GM13977 (cell line): ENCODE data around the gene TULP3.

Experiments used
- DNase-seq: peaks from one replicate; pipeline ENCODE4 v3.0.0; 2012; ENCODE audit warnings: low spot score
- CTCF ChIP-seq: IDR thresholded peaks from 2 replicates; pipeline ENCODE4 v1.5.1; 2012; ENCODE audit warnings: mild to moderate bottlenecking, control low read depth; ENCODE audit not compliant: insufficient read depth; ENCODE audit errors: extremely low read depth, missing control alignments
- in situ Hi-C: fragments of 300-500 bp; cut with MboI; formaldehyde crosslinking; loops from one replicate; pipeline ENCODE4 v1.12.0; 2022; ENCODE audit warnings: low sequenced_read_pairs, low pct_unique_long_range_greater_than_20kb, mixed read lengths, inconsistent platforms; ENCODE audit not compliant: unreplicated experiment

The TULP3 gene

DNA sequence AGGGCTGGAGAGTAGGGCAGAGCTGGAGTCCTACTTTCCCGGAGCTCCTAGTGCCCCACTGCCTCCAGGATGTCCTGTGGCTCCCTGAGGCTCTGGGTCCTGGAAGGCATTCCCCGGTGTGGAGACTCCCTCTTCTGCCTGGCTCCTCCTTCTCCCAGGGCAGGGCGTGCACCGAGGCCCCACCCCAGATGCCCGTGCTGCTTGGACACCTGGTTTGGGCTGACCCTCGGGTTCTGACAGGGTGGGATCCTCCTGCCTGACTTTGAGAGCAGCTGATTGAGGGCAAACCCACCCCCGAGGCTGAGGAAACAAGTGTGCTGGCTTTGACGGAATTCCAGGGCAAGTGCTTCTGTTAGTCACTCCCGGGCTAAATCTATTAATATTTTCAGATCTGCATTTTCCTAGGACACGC, 83.9 kb downstream of the TULP3 start:
- no peak for TF ChIP-seq CTCF
- no peak for DNase-seq
- in situ Hi-C loops = no loop called here

GRCh38 chr12:2976581-2976996, 85.9 kb downstream of the TULP3 start:
- TF ChIP-seq CTCF = no peak
- no peak for DNase-seq
- in situ Hi-C loops = no loop called here

- no peak for TF ChIP-seq CTCF
- in situ Hi-C loops = no loop called here
- no peak for DNase-seq
These were observed 87.1 kb downstream of the TULP3 start for GRCh38 chr12:2977776-2978175.

DNA sequence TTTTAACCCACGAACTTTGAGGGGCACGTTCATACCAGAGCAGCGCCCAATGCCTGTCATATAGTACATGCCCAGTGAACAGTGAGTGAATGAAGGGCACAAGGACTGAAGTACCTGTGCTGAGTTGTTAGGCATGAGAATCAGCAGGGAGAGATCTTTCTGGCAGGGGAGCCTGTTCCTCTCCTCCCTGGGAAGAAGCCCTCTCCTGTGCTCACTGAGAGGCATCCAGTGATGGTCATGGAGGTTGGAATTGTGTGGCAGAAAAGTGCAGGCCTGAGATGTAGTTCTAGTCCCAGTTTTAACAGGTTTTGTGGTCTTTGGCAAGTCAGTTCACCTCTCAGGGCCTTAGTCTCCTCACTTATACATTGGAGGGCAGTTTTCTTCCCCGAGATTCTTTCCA, 89.1 kb downstream of the TULP3 start:
- no peak for TF ChIP-seq CTCF
- in situ Hi-C loops = no loop called here
- no peak for DNase-seq

GRCh38 chr12:2980630-2981029, 89.9 kb downstream of the TULP3 start:
- DNase-seq = no peak
- in situ Hi-C loops = no loop called here
- TF ChIP-seq CTCF = no peak

- no peak for TF ChIP-seq CTCF
- in situ Hi-C loops = no loop called here
- no peak for DNase-seq
These were observed 91.7 kb downstream of the TULP3 start for GRCh38 chr12:2982361-2982760.

DNA sequence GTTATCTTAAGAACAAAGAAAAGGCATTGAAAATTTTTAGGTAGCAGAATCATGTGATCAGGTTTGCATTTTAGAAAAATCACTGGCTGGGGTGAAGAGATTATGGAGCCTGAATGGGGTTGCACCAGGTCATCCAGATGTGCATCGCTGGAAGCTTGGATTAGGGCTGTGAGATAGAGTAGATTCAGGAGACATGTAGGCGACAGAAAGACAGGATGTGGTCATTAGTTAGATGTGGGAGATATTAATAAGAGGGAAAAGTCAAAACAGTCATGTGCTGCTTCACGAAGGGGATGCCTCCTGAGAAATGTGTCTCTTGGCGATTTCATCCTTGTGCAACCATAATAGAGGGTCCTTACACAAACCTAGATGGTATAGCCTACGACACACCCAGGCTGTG, 93.6 kb downstream of the TULP3 start:
- in situ Hi-C loops = no loop called here
- no peak for TF ChIP-seq CTCF

More for the DNA sequence above, 93.6 kb downstream of the TULP3 start:
- DNase-seq = no peak
